PFSK-1 (cell line): Measurements from ENCODE around the gene STK10.

Source experiments
- POLR2AphosphoS5 ChIP-seq: IDR thresholded peaks from 2 replicates; pipeline ENCODE4 v1.6.1; 2012; ENCODE audit warnings: low read depth, mild to moderate bottlenecking, control low read depth, low read length, moderate library complexity
- SIN3A ChIP-seq: IDR thresholded peaks from 2 replicates; pipeline ENCODE4 v1.6.1; 2012; ENCODE audit warnings: mild to moderate bottlenecking, low read length, moderate library complexity, borderline replicate concordance; ENCODE audit not compliant: insufficient read depth
- TAF1 ChIP-seq: IDR thresholded peaks from 2 replicates; pipeline ENCODE4 v1.6.1; 2012; ENCODE audit warnings: low read length, control low read depth, borderline replicate concordance; ENCODE audit not compliant: insufficient read depth

DNA sequence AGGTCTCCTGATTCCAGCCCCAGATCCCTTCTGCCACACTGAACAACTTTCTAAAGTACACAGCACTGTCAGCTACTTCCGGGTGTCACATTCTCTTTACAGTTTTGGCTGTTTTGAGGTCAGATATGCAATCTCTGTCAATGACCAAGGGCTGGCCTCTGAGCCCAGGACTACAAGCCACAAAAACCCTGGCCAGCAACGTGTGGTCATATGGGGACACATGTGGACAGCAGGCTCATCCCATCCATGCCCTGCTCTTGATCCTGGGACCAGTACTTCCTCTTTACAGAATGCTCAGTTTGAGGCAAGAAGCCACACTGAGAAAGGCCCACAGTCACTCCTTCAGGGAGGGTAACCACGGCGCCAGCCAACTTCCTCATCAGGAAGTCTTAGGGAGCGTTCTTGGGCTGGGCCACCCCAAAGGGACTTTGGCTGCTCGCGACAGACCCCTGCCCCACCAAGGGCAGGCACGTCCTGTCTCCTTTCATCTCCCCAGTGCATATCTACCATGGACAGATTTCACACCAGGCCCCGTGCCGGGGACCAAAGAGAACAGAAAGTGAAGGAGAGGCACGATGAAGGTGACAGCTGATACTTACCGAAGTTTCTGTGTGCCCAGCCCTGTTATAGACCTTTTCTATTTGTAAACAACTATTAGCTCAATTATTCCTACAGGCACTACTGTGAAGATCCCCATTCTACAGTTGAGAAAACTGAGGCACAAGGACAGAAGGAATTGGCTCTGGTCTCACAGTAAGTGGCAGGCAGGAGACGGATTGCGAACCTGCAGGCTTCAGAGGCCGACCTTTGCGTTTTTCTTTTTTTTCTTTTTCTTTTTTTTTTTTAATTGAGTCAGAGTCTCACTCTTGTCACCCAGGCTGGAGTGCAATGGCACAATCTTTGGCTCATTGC lies 37.3 kb downstream of the STK10 start:
- TF ChIP-seq SIN3A: no peak
- TF ChIP-seq TAF1: no peak
- no peak for TF ChIP-seq POLR2AphosphoS5
